ENCODE measurements around the gene SPIRE1. TPM values are rescaled to one million over a fixed set of nuclear protein-coding genes. Genes with fewer than 3 reads are reported as not detected.
"Not testable (repeated sequence)": the region's sequence is repeated elsewhere in the genome, so short reads cannot be mapped to it uniquely, and the experiment has no call there.

The SPIRE1 gene
- total RNA-seq, 1 donor from 2014 or later = 34.9 TPM

- no peaks in the 10 kb centered on the region for H3K4me1 Mint-ChIP-seq
- H3K36me3 Mint-ChIP-seq (ENCODE audit: low read depth) = peaks cover 23% of the 10 kb centered on the region
- DNase-seq (ENCODE audit: low read depth, low spot score) = no peak
- H3K4me3 Mint-ChIP-seq = no peak overlapping the region
- H3K27me3 Mint-ChIP-seq (ENCODE audit: low read depth) = no peaks in the 10 kb centered on the region
- H3K27ac Mint-ChIP-seq (ENCODE audit: unreplicated experiment) = no peak overlapping the region
- H3K9me3 Mint-ChIP-seq = peaks cover 13% of the 10 kb centered on the region
- no peak for TF ChIP-seq CTCF (conservative IDR thresholded peaks at IDR 0.05)
Observed at GRCh38 chr18:12564378-12564777, 93.5 kb downstream of the SPIRE1 start.

DNA sequence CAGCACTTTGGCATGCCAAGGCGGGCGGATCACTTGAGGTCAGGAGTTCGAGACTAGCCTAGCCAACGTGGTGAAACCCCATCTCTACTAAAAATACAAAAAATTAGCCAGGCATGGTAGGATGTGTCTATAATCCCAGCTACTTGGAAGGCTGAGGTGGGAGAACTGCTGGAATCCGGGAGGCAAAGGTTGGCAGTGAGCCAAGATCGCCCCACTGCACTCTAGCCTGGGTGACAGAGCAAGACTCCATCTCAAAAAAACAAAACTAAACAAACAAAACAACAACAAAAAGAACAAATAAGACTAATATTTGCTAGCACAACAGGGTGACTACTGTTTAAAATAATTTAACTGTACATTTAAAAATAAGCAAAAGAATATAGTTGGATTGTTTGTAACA is 97.3 kb downstream of the SPIRE1 start:
- peaks cover 20% of the 10 kb centered on the region for H3K9me3 Mint-ChIP-seq
- not testable (repeated sequence) for H3K27me3 Mint-ChIP-seq (ENCODE audit: low read depth); H3K4me1 Mint-ChIP-seq; H3K4me3 Mint-ChIP-seq; H3K27ac Mint-ChIP-seq (ENCODE audit: unreplicated experiment); DNase-seq (ENCODE audit: low read depth, low spot score)
- peaks cover 39% of the 10 kb centered on the region for H3K36me3 Mint-ChIP-seq (ENCODE audit: low read depth)

DNA sequence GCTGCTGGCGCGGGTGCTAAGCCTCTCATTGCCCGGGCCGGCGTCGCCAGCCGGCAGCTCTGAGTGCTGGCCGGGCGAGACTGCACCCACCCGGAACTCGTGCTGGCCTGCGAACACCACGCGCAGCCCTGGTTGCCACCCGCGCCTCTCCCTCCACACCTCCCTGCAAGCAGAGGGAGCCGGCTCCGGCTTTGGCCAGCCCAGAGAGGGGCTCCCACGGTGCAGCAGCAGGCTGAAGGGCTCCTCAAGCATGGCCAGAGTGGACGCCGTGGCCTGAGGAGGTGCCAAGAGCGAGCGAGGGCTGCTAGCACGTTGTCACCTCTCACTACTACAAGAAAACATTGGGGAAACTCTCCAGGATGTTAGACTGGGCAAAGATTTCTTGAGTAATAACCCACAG is 98.6 kb downstream of the SPIRE1 start:
- TF ChIP-seq CTCF (conservative IDR thresholded peaks at IDR 0.05) = no peak
- Mint-ChIP-seq H3K9me3 (peaks cover 29% of the 10 kb centered on the region), H3K4me1 (no peaks in the 10 kb centered on the region), H3K36me3 (ENCODE audit: low read depth) (peaks cover 45% of the 10 kb centered on the region), H3K27ac (ENCODE audit: unreplicated experiment) (no peak overlapping the region), H3K4me3 (no peak overlapping the region), H3K27me3 (ENCODE audit: low read depth) (no peaks in the 10 kb centered on the region)
- DNase-seq (ENCODE audit: low read depth, low spot score) = no peak

- no peak for DNase-seq (ENCODE audit: low read depth, low spot score)
- H3K9me3 Mint-ChIP-seq = peaks cover 31% of the 10 kb centered on the region
- no peak overlapping the region for H3K27ac Mint-ChIP-seq (ENCODE audit: unreplicated experiment)
- H3K4me1 Mint-ChIP-seq = no peaks in the 10 kb centered on the region
- H3K36me3 Mint-ChIP-seq (ENCODE audit: low read depth) = peaks cover 58% of the 10 kb centered on the region
- no peaks in the 10 kb centered on the region for H3K27me3 Mint-ChIP-seq (ENCODE audit: low read depth)
- no peak for TF ChIP-seq CTCF (conservative IDR thresholded peaks at IDR 0.05)
- no peak overlapping the region for H3K4me3 Mint-ChIP-seq
Observed at GRCh38 chr18:12556946-12557806, 100.7 kb downstream of the SPIRE1 start.

DNA sequence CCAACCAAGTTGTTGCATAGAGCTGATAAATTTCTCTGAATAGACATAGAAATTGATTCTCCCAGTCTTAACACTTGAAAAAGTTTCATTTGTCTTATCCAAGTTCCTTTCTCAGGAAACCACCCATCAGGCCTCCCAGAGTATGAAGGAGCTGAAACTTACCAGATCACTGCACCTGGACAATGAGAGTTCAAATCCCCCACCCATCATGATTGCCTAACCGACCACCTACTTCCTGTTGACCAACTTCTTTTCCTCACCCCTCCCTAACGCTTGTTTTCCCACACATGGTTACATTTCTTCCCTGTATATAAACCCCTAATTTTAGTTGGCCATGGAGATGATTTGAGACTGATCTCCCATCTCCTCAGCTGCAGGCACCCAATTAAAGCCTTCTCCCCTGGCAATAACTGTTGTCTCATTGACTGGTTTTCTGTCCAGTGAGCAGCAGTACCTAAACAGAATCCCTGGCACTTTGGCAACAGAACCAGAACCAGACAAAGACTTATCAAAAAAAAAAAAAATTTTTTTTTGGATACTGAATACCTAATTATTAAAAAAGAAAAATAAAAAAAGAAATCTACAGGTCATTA is 103.0 kb downstream of the SPIRE1 start:
- peaks cover 28% of the 10 kb centered on the region for H3K9me3 Mint-ChIP-seq

More for the DNA sequence above, 103.0 kb downstream of the SPIRE1 start:
- Mint-ChIP-seq H3K27me3 (ENCODE audit: low read depth) (no peaks in the 10 kb centered on the region), H3K4me1 (no peaks in the 10 kb centered on the region), H3K4me3 (no peak overlapping the region), H3K36me3 (ENCODE audit: low read depth) (peaks cover 53% of the 10 kb centered on the region), H3K27ac (ENCODE audit: unreplicated experiment) (no peak overlapping the region)
- TF ChIP-seq CTCF (conservative IDR thresholded peaks at IDR 0.05) = no peak
- no peak for DNase-seq (ENCODE audit: low read depth, low spot score)
